OCI-M2 (cell line): Measurements from ENCODE around the gene POLR1A.
A peak's percentile ranks its signal among the peaks of the same experiment; 100 is the strongest.
"Not testable (repeated sequence)": the region's sequence is repeated elsewhere in the genome, so short reads cannot be mapped to it uniquely, and the experiment has no call there.

Experiments
- DNase-seq: peaks from one replicate; lab custom pipeline; 2025; ENCODE audit not compliant: unreplicated experiment; lab: John Stamatoyannopoulos, UW

The POLR1A gene

GRCh38 chr2:86000131-86000937 lies 105.4 kb downstream of the POLR1A start:
- DNase-seq: no peak

GRCh38 chr2:85999061-85999831 lies 106.4 kb downstream of the POLR1A start:
- no peak for DNase-seq

- no peak for DNase-seq
Measured at GRCh38 chr2:85998071-85998991, 107.4 kb downstream of the POLR1A start.

- no peak for DNase-seq
Measured at GRCh38 chr2:85997017-85997970, 108.4 kb downstream of the POLR1A start.

GRCh38 chr2:85996591-85996990 lies 109.1 kb downstream of the POLR1A start:
- DNase-seq: peak; percentile 23

- DNase-seq: no peak
Measured at GRCh38 chr2:85995648-85996529, 109.8 kb downstream of the POLR1A start.

- DNase-seq: no peak
Measured at GRCh38 chr2:85994897-85995647, 110.6 kb downstream of the POLR1A start.

GRCh38 chr2:85994421-85994777 lies 111.3 kb downstream of the POLR1A start:
- no peak for DNase-seq

- no peak for DNase-seq
Measured at GRCh38 chr2:85992611-85993010, 113.1 kb downstream of the POLR1A start.

GRCh38 chr2:85992053-85992452 lies 113.6 kb downstream of the POLR1A start:
- not testable (repeated sequence) for DNase-seq

GRCh38 chr2:85990084-85990483 lies 115.6 kb downstream of the POLR1A start:
- no peak for DNase-seq

GRCh38 chr2:85989288-85989865 lies 116.3 kb downstream of the POLR1A start:
- DNase-seq: no peak

GRCh38 chr2:85988914-85989270 lies 116.8 kb downstream of the POLR1A start:
- DNase-seq: no peak

- no peak for DNase-seq
Measured at GRCh38 chr2:85988175-85988913, 117.3 kb downstream of the POLR1A start.

- DNase-seq: no peak
Measured at GRCh38 chr2:85987266-85988174, 118.2 kb downstream of the POLR1A start.

GRCh38 chr2:85986121-85986520 lies 119.6 kb downstream of the POLR1A start:
- no peak for DNase-seq
